ENCODE data around the gene NFATC2.
"Not testable (repeated sequence)": the region's sequence is repeated elsewhere in the genome, so short reads cannot be mapped to it uniquely, and the experiment has no call there.

The NFATC2 gene

GRCh38 chr20:51568533-51568932 is 26.0 kb upstream of the NFATC2 start:
- not testable (repeated sequence) for DNase-seq (ENCODE audit: low read depth in 1 of 2, low spot score in 1 of 2)

DNA sequence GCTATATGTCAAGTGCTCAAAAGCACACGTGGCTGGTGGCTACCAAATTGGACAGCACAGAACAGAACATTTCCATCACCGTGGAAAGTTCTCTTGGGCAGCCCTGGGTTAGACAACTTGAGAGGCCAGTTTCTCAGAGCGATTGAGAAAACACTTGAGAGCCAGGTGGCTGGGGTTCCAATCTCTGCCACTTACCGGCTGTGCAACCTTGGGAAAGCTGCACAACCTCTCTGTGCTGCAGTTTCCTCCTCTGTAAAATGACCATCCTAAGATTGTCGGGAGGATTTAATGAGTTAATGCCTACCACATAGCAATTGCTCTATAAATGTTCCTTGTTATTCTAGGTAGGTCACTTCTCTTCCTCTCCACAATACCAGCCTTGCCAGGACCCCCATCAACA is 25.1 kb upstream of the NFATC2 start:
- DNase-seq (ENCODE audit: low read depth in 1 of 2, low spot score in 1 of 2) = no peak

DNA sequence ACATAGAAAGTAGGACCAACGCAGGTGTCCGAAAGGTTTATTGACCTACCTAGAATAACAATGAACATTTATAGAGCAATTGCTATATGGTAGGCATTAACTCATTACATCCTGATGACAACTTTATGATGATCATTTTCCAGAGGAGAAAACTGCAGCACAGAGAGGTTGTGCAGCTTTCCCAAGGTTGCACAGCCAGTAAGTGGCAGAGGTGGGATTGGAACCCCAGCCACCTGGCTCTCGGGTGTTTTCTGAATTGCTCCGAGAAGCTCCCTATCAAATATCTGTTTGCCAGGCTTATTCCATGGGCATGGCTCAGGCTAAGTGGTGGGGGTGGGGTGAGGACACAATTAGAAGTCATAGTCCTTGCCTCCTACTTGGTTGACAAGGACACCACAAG is 24.1 kb upstream of the NFATC2 start:
- no peak for DNase-seq (ENCODE audit: low read depth in 1 of 2, low spot score in 1 of 2)

GRCh38 chr20:51565298-51566144 is 23.0 kb upstream of the NFATC2 start:
- no peak for DNase-seq (ENCODE audit: low read depth in 1 of 2, low spot score in 1 of 2)

- DNase-seq (ENCODE audit: low read depth in 1 of 2, low spot score in 1 of 2) = no peak
Observed at GRCh38 chr20:51563486-51564332, 21.2 kb upstream of the NFATC2 start.

DNA sequence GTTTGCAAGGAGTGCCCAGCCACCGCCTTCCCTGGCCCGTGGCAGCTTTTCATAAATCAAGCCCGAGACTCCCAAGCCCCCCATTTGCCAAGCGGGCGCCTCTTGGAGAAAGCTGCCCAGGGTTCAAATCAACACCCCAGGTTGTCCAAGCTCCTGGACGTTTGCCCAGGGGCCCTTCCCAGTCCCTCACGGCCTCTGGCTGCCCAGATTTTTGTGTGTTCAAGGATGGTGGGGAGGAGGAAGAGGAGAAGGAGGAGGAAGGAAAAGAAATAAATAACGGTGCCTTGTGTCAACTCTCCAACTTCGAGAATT is 20.6 kb upstream of the NFATC2 start:
- DNase-seq (ENCODE audit: low read depth in 1 of 2, low spot score in 1 of 2) = no peak

DNA sequence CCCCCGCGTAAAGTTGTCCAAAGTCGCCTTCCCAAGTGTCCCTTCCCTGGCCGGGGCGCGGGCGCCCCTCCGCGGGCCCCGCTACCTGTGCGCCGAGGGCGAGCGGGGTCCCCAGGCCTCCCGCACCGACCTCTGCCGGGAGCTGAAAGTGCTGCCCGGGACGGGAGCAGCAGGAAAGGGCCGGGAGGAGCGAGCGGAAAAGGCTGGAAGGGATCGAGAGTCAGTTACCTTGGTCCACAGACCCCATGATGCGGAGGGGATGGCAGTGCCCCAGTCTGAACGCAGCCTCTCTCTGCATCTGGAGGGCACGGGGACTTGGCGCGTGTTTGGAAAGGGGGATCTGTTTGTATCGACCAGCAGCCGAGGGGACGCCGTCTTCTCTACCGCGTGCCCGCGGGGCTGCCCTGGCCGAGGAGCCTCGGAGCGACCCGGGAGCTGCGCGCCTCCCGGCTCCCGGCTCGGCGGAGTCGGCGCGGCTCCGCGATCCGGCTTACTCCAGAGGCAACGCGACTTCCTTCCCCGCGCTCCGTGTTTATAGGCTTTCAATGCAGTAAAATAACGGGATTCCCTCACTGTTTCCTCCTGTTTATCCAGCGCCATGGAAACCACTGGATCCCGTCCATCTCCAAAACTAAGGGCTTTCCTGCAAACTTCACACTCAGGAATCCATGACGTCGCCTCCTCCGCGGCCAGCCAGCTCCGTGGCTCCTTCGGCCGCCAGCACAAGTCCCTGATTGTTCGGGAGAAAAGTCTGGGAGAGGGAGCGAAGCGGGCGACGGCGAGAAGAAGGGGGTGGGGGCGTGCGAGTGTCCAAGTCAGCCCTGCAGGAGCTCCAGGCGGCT is 20.0 kb upstream of the NFATC2 start:
- DNase-seq (ENCODE audit: low read depth in 1 of 2, low spot score in 1 of 2) = no peak

GRCh38 chr20:51562027-51562331 is 19.5 kb upstream of the NFATC2 start:
- DNase-seq (ENCODE audit: low read depth in 1 of 2, low spot score in 1 of 2) = no peak

DNA sequence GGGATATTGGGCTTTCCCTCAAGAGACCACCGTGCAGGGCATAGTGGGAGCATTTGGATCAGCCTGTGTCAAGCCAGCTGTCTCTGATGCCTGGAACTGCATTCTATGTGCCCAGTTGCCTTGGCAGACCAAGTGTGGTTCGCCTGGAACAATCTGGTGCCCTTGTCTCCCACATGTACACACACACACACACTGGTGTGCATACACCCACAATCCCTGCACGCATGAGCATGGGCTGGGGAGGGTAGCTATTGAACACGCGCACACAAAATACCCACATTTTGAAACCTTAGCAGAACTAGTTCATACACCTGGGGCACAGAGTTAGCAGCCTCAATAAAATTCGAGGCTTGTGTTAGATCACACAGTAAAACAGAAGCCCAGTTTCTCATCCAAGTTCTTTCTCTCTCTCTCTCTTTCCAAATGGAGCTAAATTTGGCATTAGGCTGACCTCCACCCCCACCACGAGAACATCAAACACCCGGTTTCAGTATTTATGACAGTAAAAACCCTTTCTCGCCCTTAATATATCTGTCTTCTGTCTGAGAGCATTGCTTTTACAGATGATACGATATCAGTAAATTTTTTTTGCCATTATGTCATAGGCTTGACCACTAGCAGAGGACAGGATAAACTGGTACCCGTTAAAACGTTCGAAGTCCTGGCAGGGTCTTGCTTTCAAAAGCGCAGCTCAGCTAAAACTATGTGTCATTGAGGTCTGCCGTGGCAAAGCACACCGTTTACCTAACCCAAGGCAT is 18.2 kb upstream of the NFATC2 start:
- DNase-seq (ENCODE audit: low read depth in 1 of 2, low spot score in 1 of 2) = no peak

DNA sequence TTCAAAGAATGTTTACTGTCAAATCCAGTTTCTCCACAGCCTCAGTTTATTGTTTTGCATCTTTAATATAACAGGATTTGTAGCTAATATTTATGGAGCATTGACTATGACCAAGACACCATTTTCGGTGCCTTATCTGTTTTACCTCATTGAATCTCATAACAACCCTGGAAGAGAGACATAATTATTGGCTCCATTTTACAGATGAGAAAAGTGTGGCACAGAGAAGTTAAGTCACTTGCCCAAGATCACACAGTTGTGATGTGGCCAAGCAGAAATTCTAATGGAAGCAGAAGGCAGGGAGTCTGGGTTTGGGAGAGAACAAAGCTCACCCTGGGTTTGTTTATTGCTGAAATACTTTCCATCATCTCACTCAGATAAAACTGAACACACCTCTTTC is 17.5 kb upstream of the NFATC2 start:
- no peak for DNase-seq (ENCODE audit: low read depth in 1 of 2, low spot score in 1 of 2)

- DNase-seq (ENCODE audit: low read depth in 1 of 2, low spot score in 1 of 2) = no peak
Observed at GRCh38 chr20:51554538-51555165, 12.1 kb upstream of the NFATC2 start.

DNA sequence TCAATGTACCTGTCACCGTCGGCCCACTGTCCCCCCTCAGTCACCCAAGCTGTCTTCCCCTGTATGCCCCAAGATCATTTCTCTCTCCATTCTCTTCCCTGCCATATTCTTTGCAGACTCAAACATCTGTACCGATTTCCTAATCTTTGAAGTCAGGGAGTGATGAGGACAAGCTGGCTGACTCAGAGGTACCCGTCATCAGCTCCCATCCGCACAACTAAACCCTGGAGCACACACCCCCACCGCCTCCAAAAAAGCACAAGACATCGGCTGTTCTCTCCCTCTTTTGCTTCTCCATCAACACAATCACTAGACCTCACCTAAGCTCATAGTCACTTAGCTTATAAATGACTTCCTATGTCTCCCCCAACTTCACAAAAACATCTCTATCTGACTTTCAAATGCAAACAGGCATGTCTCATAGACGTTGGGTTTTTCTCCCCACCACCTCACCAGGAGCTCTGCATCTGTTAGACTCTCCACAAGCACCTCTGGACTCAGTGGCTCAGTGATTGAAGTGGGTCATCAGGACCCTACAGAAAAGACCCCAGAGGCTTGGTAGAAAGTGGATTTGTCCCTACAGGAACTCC is 11.5 kb upstream of the NFATC2 start:
- DNase-seq (ENCODE audit: low read depth in 1 of 2, low spot score in 1 of 2) = no peak

GRCh38 chr20:51551186-51551585 is 8.7 kb upstream of the NFATC2 start:
- DNase-seq (ENCODE audit: low read depth in 1 of 2, low spot score in 1 of 2) = no peak

GRCh38 chr20:51549474-51549873 is 7.0 kb upstream of the NFATC2 start:
- DNase-seq (ENCODE audit: low read depth in 1 of 2, low spot score in 1 of 2) = no peak

DNA sequence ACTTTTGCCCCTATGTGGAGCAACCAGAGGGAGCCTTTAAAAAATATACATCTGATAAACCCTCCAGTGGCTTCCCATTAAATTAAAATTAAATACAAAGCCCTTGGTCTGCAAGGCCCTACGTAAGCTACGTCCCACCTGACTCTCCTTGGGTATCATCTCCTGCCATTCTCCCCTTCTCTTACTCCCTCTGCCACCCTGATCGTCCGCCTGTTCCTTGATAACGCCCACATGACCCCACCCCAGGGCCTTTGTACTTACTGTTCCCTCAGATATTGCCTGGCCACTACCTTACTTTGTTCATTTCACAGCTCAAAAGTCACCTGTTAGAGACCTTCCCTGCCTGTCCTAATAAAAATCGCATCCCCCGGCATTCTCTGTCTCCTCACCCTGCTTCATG is 5.4 kb upstream of the NFATC2 start:
- DNase-seq (ENCODE audit: low read depth in 1 of 2, low spot score in 1 of 2) = no peak

DNA sequence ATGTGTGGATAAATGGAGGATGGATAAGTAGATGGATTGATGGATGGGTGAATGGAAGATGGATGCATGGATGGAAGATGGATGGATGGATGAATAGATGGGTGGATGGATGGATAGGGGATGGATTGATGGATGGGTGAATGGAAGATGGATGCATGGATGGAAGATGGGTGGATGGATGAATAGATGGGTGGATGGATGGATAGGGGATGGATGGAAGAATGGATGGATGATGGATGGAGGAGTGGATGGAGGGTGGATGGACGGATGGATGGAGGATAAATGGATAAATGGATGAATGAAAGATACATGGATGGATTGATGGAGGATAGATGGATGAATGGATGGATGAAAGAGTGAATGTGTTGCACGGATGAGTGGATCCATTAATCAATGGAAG is 3.0 kb upstream of the NFATC2 start:
- DNase-seq (ENCODE audit: low read depth in 1 of 2, low spot score in 1 of 2) = no peak

GRCh38 chr20:51543422-51543788 is 886 bp upstream of the NFATC2 start:
- DNase-seq (ENCODE audit: low read depth in 1 of 2, low spot score in 1 of 2) = no peak

DNA sequence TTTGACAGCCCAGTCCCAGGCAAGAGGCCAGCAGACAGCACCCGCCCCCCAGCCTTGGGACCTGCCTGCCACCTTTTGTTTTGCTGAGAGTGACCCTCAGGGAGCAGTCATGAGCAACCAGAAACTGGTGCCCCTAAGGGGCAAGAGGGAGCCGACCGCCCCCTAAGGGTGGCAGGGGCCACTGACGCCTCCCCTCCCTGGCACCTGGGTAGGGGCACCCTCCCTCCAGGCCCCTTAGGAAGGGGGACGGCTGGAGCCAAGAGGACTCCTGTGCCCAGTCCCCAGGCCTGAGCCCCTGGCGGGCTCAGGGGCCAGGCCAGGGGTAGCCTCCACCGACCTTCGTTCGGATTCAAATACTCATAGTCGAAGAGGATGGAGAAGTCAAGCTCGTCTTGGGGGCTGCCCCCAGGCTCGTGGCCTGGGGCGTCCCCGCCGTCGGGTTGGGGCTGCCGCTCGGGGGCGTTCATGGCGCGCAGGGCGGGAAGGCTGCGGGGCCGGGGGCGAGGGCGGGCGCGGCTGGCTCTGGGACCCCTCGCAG is 417 bp downstream of the NFATC2 start:
- DNase-seq (ENCODE audit: low read depth in 1 of 2, low spot score in 1 of 2) = peak; percentile 34 to 57

- DNase-seq (ENCODE audit: low read depth in 1 of 2, low spot score in 1 of 2) = peak; percentile 60 to 61
Observed at GRCh38 chr20:51541189-51542032, 1.1 kb downstream of the NFATC2 start.

All from stimulated activated CD4-positive, alpha-beta T cell treated with anti-CD3 and anti-CD28 coated beads, Interleukin-15, amount 100 ng/mL, for 1 hour (primary cell).